A673 (cell line): ENCODE data around the gene ANKS1B.

Experiments
- EZH2 ChIP-seq: fragments of 200-600 bp; sonication (generic); IDR thresholded peaks from 2 replicates; pipeline ENCODE4 v1.6.1; 2017; ENCODE audit warnings: borderline replicate concordance, low read depth, mild to moderate bottlenecking, mixed read lengths, antibody characterized with exemption, low read length; ENCODE audit not compliant: poor library complexity, severe bottlenecking
- TF ChIP-seq, protein P1 (sequence below): fragments of 300-800, 200-600 bp; sonication (generic); conservative IDR thresholded peaks from 2 replicates; pipeline ENCODE4 v1.5.1; 2017; ENCODE audit warnings: low read depth, mild to moderate bottlenecking, antibody characterized with exemption, low read length, moderate library complexity, mixed read lengths

DNA sequence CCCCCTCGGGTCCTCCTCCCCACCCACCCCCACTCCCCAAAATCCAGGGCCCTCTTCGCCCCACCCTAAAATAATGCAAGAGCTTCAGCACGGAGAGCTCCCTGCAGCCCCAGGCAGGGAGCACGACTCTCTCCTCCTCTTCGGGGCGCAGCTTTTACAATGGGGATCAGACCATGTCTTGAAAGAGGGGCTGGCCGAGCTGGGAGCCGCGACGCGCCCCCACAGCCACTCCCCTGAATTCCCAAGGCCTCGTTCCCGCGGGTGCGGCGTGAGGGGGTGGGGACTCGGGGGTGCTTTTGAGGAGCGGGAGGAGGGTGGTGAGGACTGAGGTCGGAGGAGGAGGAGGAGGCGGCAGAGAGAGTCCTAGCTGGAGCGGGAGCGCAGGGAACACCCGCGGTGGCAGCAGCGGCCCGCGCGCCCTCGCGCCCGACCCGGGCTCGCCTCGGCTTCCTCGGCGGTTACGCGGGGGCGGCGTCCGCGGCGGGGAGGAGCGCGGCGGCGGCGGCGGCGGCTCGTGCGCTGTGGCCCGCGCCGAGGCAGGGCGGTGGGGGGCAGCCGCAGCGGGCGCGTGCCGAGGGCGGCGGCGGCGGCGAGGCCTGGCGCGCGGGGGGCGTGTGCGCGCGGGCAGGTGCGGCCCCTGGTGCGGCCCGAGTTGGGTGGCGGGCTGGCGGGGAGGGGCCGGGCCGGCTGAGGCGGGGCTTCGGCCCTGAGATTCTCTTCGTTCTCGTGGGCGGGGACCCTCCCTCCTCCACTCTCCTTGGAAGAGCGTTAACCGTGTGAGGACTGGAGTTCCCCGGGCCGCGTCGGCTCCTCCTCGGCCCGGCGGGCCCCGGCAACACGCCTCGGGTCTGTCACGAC, at the start of gene ANKS1B:
- TF ChIP-seq, protein P1, sequence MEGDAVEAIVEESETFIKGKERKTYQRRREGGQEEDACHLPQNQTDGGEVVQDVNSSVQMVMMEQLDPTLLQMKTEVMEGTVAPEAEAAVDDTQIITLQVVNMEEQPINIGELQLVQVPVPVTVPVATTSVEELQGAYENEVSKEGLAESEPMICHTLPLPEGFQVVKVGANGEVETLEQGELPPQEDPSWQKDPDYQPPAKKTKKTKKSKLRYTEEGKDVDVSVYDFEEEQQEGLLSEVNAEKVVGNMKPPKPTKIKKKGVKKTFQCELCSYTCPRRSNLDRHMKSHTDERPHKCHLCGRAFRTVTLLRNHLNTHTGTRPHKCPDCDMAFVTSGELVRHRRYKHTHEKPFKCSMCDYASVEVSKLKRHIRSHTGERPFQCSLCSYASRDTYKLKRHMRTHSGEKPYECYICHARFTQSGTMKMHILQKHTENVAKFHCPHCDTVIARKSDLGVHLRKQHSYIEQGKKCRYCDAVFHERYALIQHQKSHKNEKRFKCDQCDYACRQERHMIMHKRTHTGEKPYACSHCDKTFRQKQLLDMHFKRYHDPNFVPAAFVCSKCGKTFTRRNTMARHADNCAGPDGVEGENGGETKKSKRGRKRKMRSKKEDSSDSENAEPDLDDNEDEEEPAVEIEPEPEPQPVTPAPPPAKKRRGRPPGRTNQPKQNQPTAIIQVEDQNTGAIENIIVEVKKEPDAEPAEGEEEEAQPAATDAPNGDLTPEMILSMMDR: no peak
- TF ChIP-seq EZH2: no peak
